ENCODE data around the gene RBM47.

Gene RBM47

DNA sequence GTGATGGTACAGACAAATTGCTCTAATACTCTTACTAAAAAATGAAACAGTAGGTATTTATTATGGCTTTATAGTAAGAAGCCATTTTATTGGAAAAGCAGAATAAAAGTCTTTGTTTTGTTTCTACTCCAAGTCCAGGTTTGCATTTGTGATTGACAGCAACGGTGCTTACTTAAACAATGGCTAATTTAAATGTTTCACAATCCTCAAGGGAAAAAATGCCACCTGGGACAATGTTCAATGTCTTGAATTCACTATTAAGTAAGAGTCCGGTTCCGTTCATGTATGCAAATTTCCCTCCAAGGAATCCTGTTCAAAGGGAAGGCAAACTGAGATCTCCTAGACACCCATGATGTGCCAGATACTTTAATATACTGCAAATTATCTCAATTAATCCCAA, 123.6 kb downstream of the RBM47 start:
- no peak for DNase-seq
- intact Hi-C loops (cut with DNase I): no loop called here

DNA sequence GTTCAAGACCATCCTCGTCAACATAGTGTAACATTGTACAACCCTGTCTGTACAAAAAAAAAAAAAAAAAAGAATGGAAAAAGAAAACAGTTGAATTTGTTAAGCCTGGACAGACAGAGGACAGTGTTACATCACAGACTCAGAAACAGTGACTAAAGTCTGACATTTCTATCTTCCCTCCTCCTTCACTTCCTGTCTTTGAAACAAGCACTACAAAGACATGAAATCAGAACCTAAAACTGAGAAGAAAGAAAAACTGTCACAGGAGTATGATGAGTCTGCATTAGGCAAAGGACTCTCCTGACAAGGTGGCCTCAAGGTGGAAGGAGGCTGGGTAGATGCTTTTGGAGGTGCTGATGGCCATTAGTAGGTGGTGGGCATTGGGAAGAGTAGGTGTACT, 126.7 kb downstream of the RBM47 start:
- intact Hi-C loops (cut with DNase I): no loop called here

DNA sequence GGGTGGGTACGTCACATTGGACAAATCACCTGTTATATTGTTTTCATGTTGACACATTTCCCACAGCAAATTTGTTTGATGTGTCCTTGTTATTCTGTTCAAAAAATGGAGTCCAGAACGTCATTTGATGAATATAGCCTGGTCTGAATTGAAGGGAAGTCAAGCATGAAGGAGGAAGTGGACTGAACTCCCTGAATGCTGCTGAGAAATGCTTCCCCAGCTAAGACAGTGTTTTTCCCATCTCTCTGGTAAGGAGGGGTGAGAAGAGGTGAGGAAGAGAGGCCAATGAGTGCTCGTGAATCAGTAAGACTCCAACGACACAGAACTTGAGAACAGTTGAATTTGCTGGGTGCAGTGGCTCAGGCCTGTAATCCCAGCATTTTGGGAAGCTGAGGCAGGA, 127.4 kb downstream of the RBM47 start:
- no peak for DNase-seq
- intact Hi-C loops (cut with DNase I): no loop called here

More for the DNA sequence above, 126.7 kb downstream of the RBM47 start:
- DNase-seq: no peak

DNA sequence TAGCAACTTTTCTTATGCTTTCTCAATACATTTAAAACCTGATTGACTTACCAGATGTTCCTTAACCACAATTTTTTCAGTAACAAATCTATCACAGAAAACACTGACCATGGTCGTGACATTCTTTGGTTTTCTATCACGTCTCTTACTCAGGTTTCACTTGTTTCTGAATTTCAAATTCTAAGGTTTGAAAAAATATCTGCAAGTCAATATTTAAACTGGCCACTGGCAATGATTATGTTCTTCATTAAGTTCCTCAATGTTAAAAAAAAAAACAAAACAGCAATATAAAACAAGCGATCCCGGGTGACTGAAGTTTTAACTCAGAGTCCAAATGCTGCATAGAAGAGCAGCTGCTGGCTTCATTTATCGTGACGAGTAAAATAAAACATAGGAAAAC, 128.9 kb downstream of the RBM47 start:
- intact Hi-C loops (cut with DNase I): no loop called here
- DNase-seq: no peak

DNA sequence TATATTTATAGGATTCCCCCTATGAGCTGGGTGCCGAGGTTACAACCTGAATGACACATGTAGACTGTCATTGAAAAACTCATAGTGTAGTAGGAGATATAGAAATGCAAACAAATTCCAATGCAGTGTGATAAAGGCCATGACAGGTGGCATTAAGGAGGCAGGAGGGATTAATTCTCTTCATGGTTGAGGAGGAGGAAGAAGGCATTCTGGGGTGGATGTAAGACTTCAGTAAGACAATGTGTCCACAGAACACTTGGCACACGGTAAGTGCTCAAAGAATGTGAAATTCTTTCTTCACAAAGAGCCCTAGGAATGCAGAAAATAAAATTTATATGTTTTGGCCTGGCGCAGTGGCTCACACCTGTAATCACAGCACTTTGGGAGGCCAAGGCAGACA, 136.5 kb downstream of the RBM47 start:
- DNase-seq: no peak
- intact Hi-C loops (cut with DNase I): no loop called here

DNA sequence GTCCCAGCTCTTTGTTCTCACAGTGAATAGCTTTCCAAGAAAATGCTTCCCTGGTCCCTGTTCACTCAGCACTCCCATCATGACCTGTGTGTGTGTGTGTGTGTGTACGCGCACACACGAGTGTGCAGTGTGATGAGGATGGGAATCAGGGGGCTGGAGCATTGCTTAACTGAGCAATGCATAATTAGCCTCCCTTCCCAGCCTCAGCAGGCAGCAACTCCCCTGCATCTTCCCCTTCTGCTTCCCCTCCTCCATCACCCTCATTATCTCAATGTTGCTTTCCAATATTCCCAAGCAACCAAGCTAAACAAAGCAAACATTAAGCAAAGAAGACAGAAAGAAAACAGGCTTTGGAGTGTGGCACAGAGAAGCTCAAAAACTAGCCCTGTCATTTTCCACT, 137.0 kb downstream of the RBM47 start:
- no peak for DNase-seq
- intact Hi-C loops (cut with DNase I): no loop called here

DNA sequence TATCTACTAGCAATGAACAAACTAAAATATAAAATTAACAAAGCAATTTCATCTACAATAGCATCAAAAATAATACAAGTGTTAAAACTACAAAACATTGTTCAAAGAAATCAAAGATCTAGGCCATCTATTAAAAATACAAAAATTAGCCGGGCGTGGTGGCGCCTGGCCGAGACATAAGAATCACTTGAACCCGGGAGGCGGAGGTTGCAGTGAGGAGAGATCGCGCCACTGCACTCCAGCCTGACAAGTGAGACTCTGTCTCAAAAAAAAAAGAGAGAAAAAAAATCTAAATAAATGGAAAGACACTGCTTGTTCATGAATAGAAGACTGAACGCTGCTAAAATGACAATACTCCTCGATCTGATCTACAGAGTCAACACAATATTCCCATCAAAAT, 139.2 kb downstream of the RBM47 start:
- no peak for DNase-seq
- intact Hi-C loops (cut with DNase I): no loop called here

DNA sequence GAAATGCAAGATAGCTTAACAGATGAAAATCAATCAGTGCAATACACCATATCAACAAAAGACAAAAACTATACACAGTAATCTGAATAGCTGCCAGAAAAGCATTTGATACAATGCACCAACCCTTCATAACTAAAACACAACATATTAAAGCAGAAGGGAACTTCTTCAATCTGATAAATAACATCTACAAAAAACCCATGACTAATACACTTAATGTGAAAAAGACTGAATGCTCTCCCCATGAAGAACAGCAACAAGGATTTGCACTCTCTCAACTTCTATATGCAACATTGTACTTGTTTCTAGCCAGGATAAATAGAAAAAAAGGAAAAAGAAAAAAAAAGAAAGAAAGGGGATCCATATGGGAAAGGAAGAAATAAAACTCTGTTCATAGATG, 139.7 kb downstream of the RBM47 start:
- intact Hi-C loops (cut with DNase I): no loop called here
- DNase-seq: no peak

DNA sequence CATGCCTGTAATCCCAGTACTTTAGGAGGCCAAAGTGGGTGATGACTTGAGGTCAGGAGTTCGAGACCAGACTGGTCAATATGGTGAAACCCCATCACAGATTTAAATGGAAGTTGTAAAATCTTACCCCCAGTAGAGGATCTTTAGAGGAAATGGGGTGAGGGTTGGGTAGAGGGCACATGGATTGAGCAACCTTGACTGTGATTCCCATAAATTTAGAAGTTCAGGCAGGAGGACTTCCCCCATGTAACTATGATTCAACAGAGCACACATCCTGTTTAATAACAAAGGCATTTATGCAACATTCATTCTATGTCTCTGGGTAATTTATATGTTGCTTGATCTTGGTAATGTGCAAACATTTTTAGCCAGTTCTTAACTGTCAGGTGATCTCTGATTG, 143.1 kb downstream of the RBM47 start:
- intact Hi-C loops (cut with DNase I): no loop called here
- DNase-seq: no peak

DNA sequence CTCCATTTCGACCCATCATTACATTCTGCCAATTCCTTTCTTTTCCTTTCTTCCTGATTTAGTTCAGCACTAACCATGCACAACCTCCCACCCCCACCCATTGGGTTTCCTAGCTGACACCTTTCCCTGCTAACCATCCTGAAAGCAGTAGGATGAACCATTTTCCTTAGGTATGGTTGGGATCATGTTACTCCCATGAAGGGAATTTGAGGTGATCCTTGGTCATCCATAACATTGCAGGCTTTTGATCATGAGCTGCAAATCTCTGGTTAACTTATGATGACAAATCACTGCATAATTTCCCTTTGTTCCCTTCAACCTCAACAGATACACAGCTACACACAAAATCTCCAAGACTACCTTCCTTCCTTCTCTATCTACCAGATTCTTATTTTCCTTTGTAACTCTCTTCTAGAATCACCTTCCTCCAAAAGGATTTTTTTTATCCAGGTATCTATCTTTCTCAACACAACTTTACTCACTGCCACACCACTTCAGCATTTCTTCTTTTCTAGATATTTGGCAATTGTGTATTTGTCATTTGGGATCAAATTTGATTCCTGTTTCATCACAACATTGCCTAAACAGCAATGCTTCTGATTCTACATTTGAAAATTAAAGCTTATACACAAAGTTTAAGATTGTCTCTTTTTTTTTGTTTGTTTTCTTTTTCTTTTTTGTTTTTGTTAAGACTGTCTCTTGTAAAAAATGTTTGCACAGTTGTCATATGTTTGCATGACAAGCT, 145.1 kb downstream of the RBM47 start:
- intact Hi-C loops (cut with DNase I): no loop called here
- no peak for DNase-seq

DNA sequence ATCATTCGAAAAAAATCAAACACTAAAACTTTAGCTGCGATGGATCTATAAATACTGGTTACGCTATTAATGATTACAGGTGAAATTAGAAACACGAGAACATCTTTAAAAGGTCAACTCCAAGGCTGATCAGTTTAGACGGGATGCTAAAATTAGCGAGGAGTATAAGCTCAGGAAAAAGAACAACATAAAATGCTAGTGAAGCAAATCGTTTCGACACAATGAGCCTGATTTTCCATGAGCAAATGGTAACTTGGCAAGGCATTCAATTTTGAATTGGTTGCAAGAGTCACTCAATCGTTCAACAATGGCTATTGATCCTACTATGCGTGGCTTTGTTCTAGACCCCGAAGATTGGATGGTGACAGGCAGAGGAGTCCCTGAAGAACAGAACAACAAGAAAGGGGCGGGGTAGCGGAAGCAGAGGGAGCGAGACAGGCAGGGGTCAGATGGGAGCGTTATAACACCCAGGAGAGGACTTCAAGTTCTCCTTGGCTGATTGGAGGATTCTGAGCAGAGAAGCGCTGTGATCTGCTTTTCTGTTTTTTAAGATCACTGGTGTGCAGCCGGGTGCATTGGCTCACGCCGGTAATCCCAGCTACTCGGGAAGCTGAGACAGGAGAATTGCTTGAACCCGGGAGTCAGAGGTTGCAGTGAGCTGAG, 146.5 kb downstream of the RBM47 start:
- DNase-seq: no peak
- intact Hi-C loops (cut with DNase I): no loop called here

DNA sequence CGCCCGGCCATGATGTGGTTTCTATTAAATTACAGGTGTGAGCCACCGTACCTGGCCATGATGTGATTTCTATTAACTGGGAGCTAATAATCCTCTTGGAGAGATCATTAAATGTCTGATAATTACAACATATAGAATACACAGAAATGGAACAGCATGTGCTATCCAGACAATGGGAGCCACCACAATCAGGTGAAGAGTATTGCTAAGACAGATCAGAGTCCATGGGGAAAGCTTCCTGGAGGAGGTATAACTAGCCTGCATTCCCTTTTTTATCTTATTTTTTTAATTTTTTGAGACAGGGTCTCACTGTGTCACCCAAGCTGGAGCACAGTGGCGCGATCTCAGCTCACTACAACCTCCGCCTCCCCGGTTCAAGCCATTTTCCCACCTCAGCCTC, 147.7 kb downstream of the RBM47 start:
- no peak for DNase-seq
- intact Hi-C loops (cut with DNase I): no loop called here

DNA sequence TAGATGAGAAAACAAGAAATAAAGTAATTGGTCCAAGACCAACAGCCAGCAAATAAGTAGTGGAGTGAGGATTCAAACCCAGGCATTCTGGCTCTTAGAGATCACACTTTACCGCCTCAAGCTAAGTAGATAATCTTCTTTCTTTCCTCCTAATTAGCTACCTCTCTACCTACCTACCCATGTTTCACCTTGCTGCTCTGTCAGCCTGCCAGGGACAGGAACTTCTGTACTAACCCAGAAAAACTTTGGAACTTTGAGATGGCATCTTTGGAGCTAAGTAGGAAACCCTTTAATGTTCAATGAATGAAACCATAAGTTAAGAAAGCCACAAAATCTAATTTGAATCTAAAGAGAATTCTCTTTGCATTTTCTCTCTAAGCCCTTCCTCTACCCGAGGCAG, 149.4 kb downstream of the RBM47 start:
- no peak for DNase-seq
- intact Hi-C loops (cut with DNase I): no loop called here

DNA sequence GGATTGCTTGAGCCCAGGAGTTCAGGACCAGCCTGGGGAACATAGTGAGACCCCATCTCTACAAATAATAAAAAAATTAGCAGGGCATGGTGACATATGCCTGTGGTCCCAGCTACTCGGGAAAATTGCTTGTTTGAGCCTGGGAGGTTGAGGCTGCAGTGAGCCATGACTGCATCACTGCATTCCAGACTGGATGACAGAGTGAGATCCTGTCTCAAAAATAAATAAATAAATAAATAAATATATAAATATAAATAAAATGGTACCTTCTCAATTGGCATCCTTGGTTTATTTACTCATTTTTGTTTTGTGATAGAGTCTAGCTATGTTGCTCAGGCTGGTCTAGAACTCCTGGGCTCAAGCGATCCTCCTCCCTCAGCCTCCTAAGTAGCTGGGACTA, 150.3 kb downstream of the RBM47 start:
- DNase-seq: no peak
- intact Hi-C loops (cut with DNase I): no loop called here

DNA sequence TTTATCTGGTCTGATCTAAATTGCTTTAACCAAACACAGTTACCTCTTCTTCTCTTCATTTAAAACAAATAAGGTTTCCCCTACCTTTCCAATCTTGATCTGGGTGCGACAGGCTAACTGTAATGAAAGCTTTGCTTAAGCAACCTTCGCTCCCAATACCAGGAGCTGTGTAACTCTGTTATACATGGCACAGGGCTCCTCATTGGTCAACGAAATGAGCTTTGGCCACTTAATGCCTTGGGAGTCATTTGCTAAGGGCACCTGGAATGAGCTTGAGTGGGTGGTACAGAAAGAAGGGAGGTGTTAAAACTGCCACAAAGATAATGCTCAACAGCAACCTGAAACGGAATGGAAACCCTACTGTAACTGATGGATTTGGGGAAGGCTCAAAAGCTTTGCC, 154.1 kb downstream of the RBM47 start:
- no peak for DNase-seq
- intact Hi-C loops (cut with DNase I): no loop called here

DNA sequence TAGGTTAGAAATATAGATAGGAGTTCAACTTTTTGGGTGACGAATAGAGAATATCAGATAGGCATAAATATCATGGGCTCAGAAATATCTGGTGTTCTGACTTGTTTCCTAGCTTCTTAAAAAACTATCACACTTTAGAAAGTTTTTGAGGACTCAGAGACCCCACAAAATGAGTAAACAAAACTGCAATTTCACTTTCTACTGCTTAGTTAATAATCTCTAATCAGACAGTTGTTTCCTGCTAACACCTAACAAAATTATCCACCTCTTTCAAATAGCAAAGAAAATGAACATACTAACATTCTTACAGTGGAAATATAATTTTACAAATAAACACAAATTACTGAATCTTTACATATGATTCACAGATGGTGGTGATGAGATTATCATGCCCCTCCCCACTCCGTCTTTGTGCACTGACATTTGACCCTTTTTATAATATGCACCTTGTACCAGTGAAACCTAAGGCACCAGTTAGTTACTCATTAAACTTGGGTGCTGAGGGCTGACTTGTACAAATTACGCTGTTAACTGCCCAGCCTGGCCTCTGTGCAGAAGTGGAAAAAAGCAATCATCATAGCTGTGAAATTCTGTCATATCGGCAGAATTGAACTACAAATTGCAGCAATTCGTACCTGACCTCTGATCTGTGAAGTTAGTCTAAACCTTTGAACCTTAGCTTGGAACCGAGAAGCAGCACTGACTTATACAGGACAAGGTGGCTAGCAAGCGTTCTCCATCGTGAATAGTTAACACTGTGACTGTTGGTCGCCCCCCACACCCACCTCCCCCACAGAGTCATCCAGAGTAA, 155.9 kb downstream of the RBM47 start:
- no peak for DNase-seq
- intact Hi-C loops (cut with DNase I): no loop called here

DNA sequence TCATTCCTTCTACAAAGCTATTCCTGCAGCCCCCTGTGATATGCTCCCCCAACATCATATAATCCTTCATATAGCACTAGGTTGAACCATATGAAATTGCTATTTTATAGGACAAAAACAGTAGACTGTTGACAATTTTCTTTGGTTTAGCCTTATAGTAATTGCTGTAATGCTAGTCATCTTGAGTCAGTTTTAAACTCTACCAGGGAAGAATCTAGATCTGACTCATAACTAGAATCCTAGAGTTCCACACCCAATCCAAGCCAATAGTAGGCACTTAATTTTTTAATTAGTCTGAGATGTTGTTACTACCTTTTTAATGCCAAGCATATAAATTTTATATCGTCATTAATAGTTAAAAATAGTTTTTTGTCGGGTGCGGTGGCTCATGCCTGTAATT, 157.7 kb downstream of the RBM47 start:
- DNase-seq: no peak
- intact Hi-C loops (cut with DNase I): no loop called here

DNA sequence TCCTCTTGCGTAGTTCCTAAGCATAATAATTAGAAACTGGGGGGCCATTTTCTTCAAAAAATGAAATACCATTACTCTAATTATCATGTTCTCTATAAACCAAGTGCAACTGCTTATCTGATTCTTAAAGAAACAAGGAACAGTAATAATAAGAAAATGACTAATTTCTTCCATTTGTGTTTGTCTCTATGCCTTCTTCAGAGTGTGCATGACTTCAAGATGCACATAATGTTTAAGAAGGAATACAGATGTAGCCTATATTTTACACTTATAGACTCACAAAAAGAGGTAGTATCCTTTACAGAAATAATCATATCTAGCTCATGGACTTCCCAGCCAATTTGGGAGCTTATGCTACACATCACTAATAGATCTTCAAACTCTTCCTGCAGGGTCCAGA, 162.9 kb downstream of the RBM47 start:
- no peak for DNase-seq
- intact Hi-C loops (cut with DNase I): no loop called here

DNA sequence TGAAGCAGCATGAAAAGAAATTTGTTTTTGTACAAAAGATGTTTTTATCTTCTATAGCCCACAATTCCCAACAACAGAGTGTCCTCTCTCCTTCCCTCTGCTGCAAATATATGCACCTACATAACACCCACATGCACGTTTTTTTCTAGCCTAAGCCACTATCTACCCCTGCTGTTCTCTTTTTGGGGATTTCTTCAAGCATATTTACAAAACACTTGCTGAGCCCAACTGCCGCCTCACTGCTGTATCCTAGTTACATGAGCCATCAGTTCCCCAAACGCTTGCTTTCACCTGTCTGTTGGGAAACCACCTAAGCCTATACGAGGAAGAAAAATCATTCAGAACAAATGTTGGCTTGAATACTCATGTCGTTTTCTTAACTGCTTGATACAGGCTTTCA, 167.3 kb downstream of the RBM47 start:
- intact Hi-C loops (cut with DNase I): no loop called here
- no peak for DNase-seq

DNA sequence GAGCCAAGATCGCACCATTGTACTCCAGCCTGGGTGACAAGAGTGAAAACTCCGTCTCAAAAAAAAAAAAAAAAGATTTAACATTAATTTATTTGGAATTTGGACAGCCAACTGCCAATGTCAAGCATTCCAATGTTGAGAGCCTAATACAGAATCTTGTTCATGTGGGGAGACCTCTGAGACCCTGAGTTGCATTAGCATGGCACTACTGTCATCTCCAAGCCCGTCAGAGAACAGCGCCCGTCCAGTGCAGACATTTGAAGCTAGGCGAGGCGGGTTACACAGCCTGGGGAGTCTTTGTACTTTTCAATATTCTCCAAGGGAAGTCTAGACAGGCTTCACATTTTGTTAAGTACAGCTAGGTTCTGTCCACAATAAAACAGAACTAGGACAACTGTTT, 167.8 kb downstream of the RBM47 start:
- intact Hi-C loops (cut with DNase I): no loop called here
- no peak for DNase-seq

DNA sequence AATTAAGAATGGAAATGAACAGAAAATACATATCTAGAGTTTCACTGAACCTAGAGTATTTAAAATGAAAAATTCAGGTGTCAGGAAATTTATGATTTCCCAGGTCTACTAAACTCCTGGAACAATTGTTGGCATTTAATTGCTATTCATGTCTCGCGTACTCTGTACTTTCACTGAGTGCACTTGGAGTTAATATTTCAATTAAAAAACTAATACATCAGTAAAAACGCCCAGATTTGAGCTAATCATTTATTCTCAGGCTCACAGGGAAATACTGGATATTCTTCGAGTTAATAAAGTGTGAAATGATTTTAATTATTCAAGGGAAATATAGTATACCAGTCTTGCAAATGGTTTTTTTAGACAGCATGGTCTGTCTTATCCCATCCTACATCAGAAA, 168.6 kb downstream of the RBM47 start:
- intact Hi-C loops (cut with DNase I): no loop called here
- no peak for DNase-seq

DNA sequence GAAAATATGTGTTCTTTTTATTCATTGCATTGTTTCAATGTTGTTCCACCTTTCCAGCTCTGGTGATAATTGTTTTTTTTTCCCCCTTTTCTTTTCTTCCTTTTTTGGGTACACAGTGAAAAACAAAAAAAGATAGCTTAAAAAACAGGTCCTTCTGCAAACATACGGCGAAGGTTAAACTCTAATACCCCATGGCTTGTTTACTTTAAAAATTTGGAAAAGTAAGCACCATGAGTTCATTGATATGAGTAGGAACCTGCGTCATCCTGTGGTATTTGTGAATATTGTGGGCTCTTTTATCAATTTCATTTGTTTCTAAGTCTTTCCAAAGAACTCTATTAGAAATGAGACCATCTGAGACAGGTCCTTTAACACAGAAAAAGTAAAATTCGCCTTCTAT, 171.0 kb downstream of the RBM47 start:
- intact Hi-C loops (cut with DNase I): no loop called here
- DNase-seq: no peak

All from posterior cingulate gyrus (tissue), 11 donors.